ENCODE data around the gene MAP3K15.
A peak's percentile ranks its signal among the peaks of the same experiment; 100 is the strongest.

Gene MAP3K15

DNA sequence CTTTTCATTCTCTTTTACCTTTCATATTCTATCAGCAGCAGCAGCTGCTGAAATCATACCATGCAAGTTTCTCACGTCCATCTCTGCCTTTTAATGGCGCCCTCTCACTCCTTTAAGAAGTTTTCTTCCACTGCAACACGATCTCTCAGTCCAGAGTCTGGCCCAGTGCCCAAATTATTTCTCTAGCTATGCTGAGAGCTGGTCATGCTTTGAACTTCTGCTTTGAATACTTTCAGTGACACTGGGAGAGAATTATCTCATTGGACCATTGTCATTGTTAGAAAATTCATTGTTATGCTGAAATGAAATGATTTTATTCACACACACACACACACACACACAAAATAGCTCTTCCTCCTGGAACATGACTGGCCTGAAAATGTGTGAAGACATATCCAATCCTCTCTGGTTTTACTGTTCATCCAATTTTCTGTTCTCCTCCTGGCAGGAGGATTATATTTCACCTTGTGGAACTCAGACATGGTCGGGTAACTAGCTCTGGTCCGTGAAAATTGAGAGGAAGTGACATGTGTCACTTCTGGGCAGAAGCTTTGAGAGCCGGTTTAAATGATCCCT is 172.9 kb downstream of the MAP3K15 start:
- TF ChIP-seq, protein P1, sequence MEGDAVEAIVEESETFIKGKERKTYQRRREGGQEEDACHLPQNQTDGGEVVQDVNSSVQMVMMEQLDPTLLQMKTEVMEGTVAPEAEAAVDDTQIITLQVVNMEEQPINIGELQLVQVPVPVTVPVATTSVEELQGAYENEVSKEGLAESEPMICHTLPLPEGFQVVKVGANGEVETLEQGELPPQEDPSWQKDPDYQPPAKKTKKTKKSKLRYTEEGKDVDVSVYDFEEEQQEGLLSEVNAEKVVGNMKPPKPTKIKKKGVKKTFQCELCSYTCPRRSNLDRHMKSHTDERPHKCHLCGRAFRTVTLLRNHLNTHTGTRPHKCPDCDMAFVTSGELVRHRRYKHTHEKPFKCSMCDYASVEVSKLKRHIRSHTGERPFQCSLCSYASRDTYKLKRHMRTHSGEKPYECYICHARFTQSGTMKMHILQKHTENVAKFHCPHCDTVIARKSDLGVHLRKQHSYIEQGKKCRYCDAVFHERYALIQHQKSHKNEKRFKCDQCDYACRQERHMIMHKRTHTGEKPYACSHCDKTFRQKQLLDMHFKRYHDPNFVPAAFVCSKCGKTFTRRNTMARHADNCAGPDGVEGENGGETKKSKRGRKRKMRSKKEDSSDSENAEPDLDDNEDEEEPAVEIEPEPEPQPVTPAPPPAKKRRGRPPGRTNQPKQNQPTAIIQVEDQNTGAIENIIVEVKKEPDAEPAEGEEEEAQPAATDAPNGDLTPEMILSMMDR (IDR thresholded peaks at IDR 0.05; ENCODE audit: control extremely low read depth, extremely low read depth, low read depth, missing control alignments), result no peak
- POLR2A ChIA-PET, result no interaction called here
- no peak for DNase-seq (ENCODE audit: extremely low spot score)
- CTCF ChIA-PET, result interaction anchor here (0.9 to 1.8 kb wide), 2 partner anchors 9 to 30 kb away, joined by 4 to 9 read pairs; no protein-coding TSS in a partner anchor

DNA sequence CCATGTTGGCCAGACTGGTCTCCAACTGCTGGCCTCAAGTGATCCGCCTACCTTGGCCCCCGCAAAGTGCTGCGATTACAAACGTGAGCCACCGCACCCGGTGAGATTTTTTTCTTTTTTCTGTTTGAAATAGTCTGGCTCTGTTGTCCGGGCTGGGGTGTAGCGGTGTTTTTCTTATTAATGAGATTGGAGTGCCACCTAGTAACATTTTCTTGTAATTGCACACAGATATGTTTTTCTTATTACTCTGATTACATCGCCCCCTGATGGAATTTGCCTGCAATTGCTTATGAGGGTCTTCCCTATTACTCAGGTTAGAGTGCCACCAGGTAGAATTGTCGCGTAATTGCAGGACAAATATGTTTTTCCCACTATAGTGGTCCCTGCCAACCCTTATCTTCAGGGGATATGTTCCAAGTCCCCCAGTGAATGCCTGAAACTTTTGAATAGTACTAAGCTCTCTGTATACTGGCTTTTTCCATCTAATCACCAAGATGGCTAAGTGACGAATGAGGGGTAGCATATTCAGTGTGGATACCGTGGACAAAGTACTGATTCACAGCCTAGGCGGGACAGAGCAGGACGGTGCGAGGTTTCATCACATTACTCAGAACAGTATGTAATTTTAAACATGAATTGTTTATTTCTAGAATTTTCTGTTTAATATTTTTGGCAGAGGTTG is 180.2 kb downstream of the MAP3K15 start:
- CTCF ChIA-PET, result interaction anchor here (0.7 to 2.5 kb wide), 9 partner anchors 25 to 1390 kb away, joined by 3 to 18 read pairs (median 4); no protein-coding TSS in a partner anchor

DNA sequence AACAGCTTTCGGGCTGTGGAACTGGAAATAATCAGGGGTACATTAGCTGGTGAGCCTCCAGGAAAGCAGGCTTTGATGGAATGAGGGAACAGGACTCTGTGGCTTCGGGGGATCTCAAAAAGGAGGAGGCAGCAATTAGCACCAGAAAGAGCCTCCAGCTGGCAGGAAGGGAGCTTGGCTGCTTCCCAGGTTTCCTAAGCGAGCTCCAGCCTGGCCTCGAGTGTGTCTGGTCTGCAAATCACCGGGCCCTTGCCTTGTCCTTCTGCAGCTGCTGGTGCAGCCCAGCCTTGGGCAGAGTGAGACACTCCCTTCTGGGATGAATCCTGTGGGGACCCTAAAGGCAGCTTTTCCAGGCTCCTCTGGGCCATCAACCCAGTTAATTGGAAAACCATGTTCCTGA is 182.3 kb downstream of the MAP3K15 start:
- TF ChIP-seq, protein P1 (IDR thresholded peaks at IDR 0.05; ENCODE audit: control extremely low read depth, extremely low read depth, low read depth, missing control alignments), result no peak
- CTCF ChIA-PET, result interaction anchor here (1.1 to 2.5 kb wide), 14 partner anchors 9 to 1388 kb away, joined by 3 to 18 read pairs (median 4); no protein-coding TSS in a partner anchor
- POLR2A ChIA-PET, result no interaction called here
- DNase-seq (ENCODE audit: extremely low spot score), result no peak

More for the DNA sequence above, 180.2 kb downstream of the MAP3K15 start:
- TF ChIP-seq, protein P1 (IDR thresholded peaks at IDR 0.05; ENCODE audit: control extremely low read depth, extremely low read depth, low read depth, missing control alignments), result peak; percentile 29
- POLR2A ChIA-PET, result no interaction called here
- peak; percentile 40 for DNase-seq (ENCODE audit: extremely low spot score)

DNA sequence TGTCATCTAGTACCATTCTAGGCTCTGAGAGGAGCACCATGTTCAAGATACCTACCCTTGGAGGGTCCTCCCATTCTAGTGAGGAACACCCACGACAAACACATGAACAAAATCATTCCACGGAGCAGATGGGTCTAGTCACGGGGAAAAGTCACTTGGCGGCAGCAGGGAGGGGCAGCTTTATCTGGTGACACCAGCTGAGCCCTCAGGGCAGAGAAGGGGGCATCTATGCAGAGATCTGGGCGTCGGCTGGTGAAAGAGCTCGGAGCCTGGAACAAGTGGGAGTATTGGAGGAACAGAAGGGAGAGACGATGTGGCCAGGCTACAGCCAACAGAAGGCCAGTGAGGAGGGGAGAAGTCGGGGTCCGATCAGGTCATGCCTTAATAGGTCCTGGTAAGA is 183.5 kb downstream of the MAP3K15 start:
- POLR2A ChIA-PET, result no interaction called here
- DNase-seq (ENCODE audit: extremely low spot score), result no peak
- CTCF ChIA-PET, result interaction anchor here (1.3 kb wide), 1 partner anchor 942 kb away, joined by 3 read pairs; no protein-coding TSS in a partner anchor
- TF ChIP-seq, protein P1 (IDR thresholded peaks at IDR 0.05; ENCODE audit: control extremely low read depth, extremely low read depth, low read depth, missing control alignments), result no peak

DNA sequence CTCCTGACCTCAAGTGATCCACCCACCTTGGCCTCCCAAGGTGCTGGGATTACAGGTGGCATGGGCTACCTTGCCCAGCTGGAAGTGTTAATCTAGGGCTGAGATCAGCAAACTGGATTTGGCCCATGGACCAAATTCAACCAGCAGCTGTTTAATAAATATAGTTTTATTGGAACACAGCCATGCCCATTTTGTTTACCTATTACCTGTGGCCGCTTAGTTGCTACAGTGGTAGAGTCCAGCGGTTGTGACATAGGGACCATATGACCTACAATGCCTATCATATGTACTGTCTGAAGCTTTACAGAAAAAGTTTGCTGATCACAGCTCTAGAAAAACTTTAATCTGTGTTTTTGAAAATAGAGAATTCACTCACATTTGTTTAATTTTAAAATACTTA is 188.7 kb downstream of the MAP3K15 start:
- TF ChIP-seq, protein P1 (IDR thresholded peaks at IDR 0.05; ENCODE audit: control extremely low read depth, extremely low read depth, low read depth, missing control alignments), result no peak
- no peak for DNase-seq (ENCODE audit: extremely low spot score)
- CTCF ChIA-PET, result no interaction called here
- POLR2A ChIA-PET, result no interaction called here

Data from GM10248 (cell line).